ENCODE measurements around the gene GALNT10.

The GALNT10 gene

GRCh38 chr5:154237946-154238345, 47.4 kb downstream of the GALNT10 start:
- H3K4me3 ChIP-seq (replicated peaks; ENCODE audit: insufficient read depth, low read length): no peak overlapping the region
- no peak for DNase-seq (ENCODE audit: low read depth in 1 of 2, low spot score in 1 of 2)
- no peaks in the 10 kb centered on the region for H3K27me3 ChIP-seq (ENCODE audit: insufficient read depth, poor library complexity, severe bottlenecking)
- TF ChIP-seq SPI1 (IDR thresholded peaks at IDR 0.05; ENCODE audit: borderline replicate concordance, low read depth): no peak
- no peak for TF ChIP-seq GABPA (IDR thresholded peaks at IDR 0.05; ENCODE audit: low read depth)
- TF ChIP-seq CTCF (IDR thresholded peaks at IDR 0.05; ENCODE audit: insufficient read depth, low read length): no peak
- no peak for TF ChIP-seq REST (IDR thresholded peaks at IDR 0.05; ENCODE audit: insufficient replicate concordance, low read depth)
- no peak for TF ChIP-seq POLR2AphosphoS5 (IDR thresholded peaks at IDR 0.05; ENCODE audit: low read depth)
- H3K27ac ChIP-seq (replicated peaks): no peak overlapping the region

DNA sequence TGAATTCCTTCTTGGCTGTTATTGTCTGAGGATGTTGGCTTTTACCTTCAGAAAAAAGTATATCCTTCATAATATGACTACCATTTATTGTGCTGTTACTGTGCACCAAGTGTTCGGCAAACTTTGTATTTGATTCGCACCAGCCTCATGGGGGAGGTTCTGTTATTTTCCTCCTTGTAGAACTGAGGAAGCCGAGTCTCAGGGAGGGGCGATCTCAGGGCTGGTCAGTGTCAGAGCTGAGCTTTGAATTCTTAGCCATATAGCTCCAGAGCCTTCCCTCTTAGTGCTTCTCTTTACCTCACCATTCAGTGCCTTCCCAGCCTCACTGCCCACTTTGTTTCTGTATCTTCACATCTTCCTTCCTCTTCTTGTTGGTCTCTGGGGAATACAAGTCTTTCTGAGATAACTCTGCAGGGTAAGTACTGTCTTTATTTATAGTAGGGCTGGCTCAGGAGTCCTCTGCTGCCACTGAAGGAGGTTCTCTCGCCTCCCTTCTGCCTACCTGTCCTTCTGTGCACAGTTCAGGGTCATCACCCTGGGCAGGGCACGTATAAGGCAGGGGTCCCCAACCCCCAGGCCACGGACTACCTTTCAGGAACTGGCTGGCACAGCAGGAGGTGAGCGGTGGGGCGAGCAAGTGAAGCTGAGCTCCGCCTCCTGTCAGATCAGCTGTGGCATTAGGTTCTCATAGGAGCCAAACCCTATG, 48.4 kb downstream of the GALNT10 start:
- Histone ChIP-seq H3K27me3 (ENCODE audit: insufficient read depth, poor library complexity, severe bottlenecking) (no peaks in the 10 kb centered on the region), H3K27ac (replicated peaks) (no peak overlapping the region), H3K4me3 (replicated peaks; ENCODE audit: insufficient read depth, low read length) (no peak overlapping the region)
- TF ChIP-seq GABPA (IDR thresholded peaks at IDR 0.05; ENCODE audit: low read depth): no peak
- no peak for TF ChIP-seq POLR2AphosphoS5 (IDR thresholded peaks at IDR 0.05; ENCODE audit: low read depth)
- TF ChIP-seq CTCF (IDR thresholded peaks at IDR 0.05; ENCODE audit: insufficient read depth, low read length): no peak
- no peak for TF ChIP-seq REST (IDR thresholded peaks at IDR 0.05; ENCODE audit: insufficient replicate concordance, low read depth)
- no peak for TF ChIP-seq SPI1 (IDR thresholded peaks at IDR 0.05; ENCODE audit: borderline replicate concordance, low read depth)
- no peak for DNase-seq (ENCODE audit: low read depth in 1 of 2, low spot score in 1 of 2)

GRCh38 chr5:154240595-154240994, 50.1 kb downstream of the GALNT10 start:
- H3K27ac ChIP-seq (replicated peaks): no peak overlapping the region
- H3K4me3 ChIP-seq (replicated peaks; ENCODE audit: insufficient read depth, low read length): no peak overlapping the region
- no peak for DNase-seq (ENCODE audit: low read depth in 1 of 2, low spot score in 1 of 2)
- TF ChIP-seq REST (IDR thresholded peaks at IDR 0.05; ENCODE audit: insufficient replicate concordance, low read depth) (no peak), POLR2AphosphoS5 (IDR thresholded peaks at IDR 0.05; ENCODE audit: low read depth) (no peak), CTCF (IDR thresholded peaks at IDR 0.05; ENCODE audit: insufficient read depth, low read length) (no peak), GABPA (IDR thresholded peaks at IDR 0.05; ENCODE audit: low read depth) (no peak), SPI1 (IDR thresholded peaks at IDR 0.05; ENCODE audit: borderline replicate concordance, low read depth) (no peak)
- H3K27me3 ChIP-seq (ENCODE audit: insufficient read depth, poor library complexity, severe bottlenecking): no peaks in the 10 kb centered on the region

Data from HL-60 (cell line).